Psoas muscle (tissue), 8 donors: ENCODE measurements around the gene NFE2L3. TPM values are rescaled to one million over a fixed set of nuclear protein-coding genes. Genes with fewer than 3 reads are reported as not detected.

Experiments used
- ATAC-seq, 4 donors: fragments of 200-7000 bp; cut with Tn5 transposase; one replicate each; pipeline ENCODE4 v1.9.1; 2020; ENCODE audit warnings: moderate library complexity in 3 of 4, mild to moderate bottlenecking in 2 of 4
- DNase-seq, 2 donors: peaks; one replicate each; pipeline ENCODE4 v3.0.0-alpha.2; 2020
- H3K27ac ChIP-seq: fragments of 200-600 bp; one replicate; pipeline ENCODE4 v1.8.0; 2022
- H3K27me3 ChIP-seq, 3 donors: fragments of 200-600 bp in 1 of 3; one replicate each; pipeline versions ENCODE4 v1.6.1 to v1.8.0; 2013 to 2022; ENCODE audit warnings: low read length in 2 of 3, mild to moderate bottlenecking in 2 of 3, moderate library complexity in 1 of 3; ENCODE audit not compliant: insufficient read depth in 3 of 3
- H3K36me3 ChIP-seq, 2 donors: fragments of 200-600 bp in 1 of 2; one replicate each; pipeline versions ENCODE4 v1.6.1 to v1.8.0; 2013 to 2022; ENCODE audit warnings: low read depth in 1 of 2, mild to moderate bottlenecking in 1 of 2, moderate library complexity in 1 of 2; ENCODE audit not compliant: insufficient read depth in 1 of 2
- H3K4me1 ChIP-seq: fragments of 200-600 bp; one replicate; pipeline ENCODE4 v1.8.0; 2022
- H3K4me3 ChIP-seq: fragments of 200-600 bp; one replicate; pipeline ENCODE4 v1.8.0; 2022; ENCODE audit warnings: mild to moderate bottlenecking
- H3K9me3 ChIP-seq: fragments of 200-600 bp; one replicate; pipeline ENCODE4 v1.8.0; 2022
- CTCF ChIP-seq: fragments of 200-600 bp; IDR thresholded peaks from one replicate; pipeline ENCODE4 v1.8.0; 2022; ENCODE audit warnings: antibody characterized with exemption
- WGBS, 3 donors: extraction: QIAGEN DNeasy Blood & Tissue Kit; methylation state at CpG; one replicate each; pipeline versions ENCODE4 v1.1.6 to v1.1.7; 2013; 5-methylcytosine and 5-hydroxymethylcytosine counted together
- intact Hi-C, 2 donors: fragments of 100-400 bp; cut with DNase I; formaldehyde crosslinking; loops; one replicate each; pipeline versions ENCODE4 v1.11.0 to v1.14.2; 2022
- polyA plus RNA-seq, 3 donors: library from polyadenylated mRNA; stranded (reverse); fragments of 200-250 nt; gene quantifications; one replicate each; pipeline ENCODE4 v1.2.3, GENCODE V29; 2013
- total RNA-seq, 4 donors: library from RNA; stranded (reverse); fragmentation: NEBNext Ultra II Directional in 2 of 4; extraction: Animal tissue kit (Norgen Biotek cat#: 25700) in 2 of 4; gene quantifications; one replicate each; pipeline versions ENCODE4 v1.2.1 to v1.2.4, GENCODE V29; 2021 to 2023
- donor health status: healthy with polysubstance abuse.
- donor health status: DM: no; HTN: no; CAD: no; lungs with moderate emphysema.
- donor health status: Bipolar disorder and iron deficiency.
- donor health status: healthy.
- donor health status: DM: yes; HTN: yes; CAD: no.
- donor health status: DM: no; HTN: no; CAD: no.
- donor health status: DM: no; HTN: no; CAD: no.
- donor health status: DM: yes; HTN: yes; CAD: no.

NFE2L3 gene
- total and polyA plus RNA-seq, 7 donors, result 0.44 to 1.1 (median 0.72) TPM

DNA sequence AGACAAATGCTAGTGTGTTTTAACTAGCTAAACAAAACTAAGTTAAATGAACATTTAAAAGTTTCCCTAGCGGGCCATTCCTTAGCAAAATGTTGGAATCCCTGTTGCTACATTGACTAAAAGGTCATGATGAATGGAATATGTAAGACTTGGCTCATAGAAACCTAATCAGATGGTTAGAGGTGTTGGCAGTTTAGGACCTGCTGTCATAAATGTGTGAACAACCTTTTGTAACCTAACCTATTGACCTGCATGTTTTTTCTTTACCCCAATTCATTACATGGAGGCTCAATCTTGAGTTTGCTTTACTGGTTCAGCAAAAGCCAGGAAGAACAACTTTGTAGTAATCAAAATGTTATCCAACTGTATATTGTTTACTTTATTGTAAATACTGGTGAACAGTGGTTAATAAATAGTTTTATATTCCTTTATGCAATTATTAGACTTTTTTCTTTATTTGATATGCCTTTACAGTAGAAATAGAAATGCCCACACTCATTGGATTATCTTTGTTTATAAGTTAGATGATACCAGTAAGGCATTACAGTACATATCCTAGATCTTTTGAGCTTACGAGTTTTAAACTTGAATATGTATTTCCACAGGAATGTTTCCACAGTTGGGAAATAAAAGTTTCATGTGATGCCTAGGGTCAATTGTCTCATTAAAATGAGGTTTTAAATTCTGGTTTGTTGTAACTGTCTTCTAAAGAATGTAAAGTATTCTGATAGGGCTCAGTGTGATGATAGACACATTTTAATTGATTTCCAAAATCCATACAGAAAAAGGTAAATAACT is 61.1 kb downstream of the NFE2L3 start:
- ATAC-seq, result no peak
- no peaks in the 10 kb centered on the region for H3K27me3 ChIP-seq

GRCh38 chr7:26213807-26214515 is 62.0 kb downstream of the NFE2L3 start:
- 84 to 86% (median 85%) methylated on average over 5 of the region's 5 CpGs for WGBS, 3 donors
- H3K4me3 ChIP-seq, result no peak overlapping the region
- intact Hi-C loops, result no loop called here
- DNase-seq (no peak), ATAC-seq (no peak)
- no peaks in the 10 kb centered on the region for H3K9me3 ChIP-seq
- H3K27me3 ChIP-seq, result no peaks in the 10 kb centered on the region
- H3K36me3 ChIP-seq, result peaks cover 5 to 44% of the 10 kb centered on the region in 2 donors
- TF ChIP-seq CTCF, result no peak
- no peaks in the 10 kb centered on the region for H3K4me1 ChIP-seq
- no peak overlapping the region for H3K27ac ChIP-seq

More for the DNA sequence above, 61.1 kb downstream of the NFE2L3 start:
- Histone ChIP-seq H3K4me1 (no peaks in the 10 kb centered on the region), H3K9me3 (no peaks in the 10 kb centered on the region), H3K4me3 (no peak overlapping the region), H3K27ac (no peak overlapping the region), H3K36me3 (peaks cover 8 to 53% of the 10 kb centered on the region in 2 donors)
- no peak for DNase-seq
- TF ChIP-seq CTCF, result no peak
- intact Hi-C loops, result no loop called here
- 88 to 92% (median 91%) methylated on average over 2 of the region's 2 CpGs for WGBS, 3 donors

DNA sequence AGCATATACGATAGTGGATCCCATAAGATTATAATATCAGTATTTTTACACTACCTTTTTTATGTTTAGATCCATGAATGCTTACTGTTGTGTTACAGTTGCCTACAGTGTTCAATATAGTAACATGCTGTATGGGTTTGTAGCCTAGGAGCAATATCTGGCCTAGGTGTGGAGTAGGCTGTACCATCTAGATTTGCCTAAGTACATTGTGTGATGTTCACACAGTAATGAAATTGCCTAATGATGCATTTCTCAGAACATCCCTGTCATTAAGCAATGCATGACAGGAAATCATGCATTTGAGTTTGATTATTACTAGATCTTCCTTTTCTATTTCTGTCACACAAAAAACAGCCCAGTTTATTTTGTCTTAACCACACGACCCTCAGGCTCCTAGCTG is 64.1 kb downstream of the NFE2L3 start:
- no peak overlapping the region for H3K27ac ChIP-seq
- H3K36me3 ChIP-seq, result peaks cover 0 to 24% of the 10 kb centered on the region in 2 donors
- TF ChIP-seq CTCF, result no peak
- peaks cover 0 to 2% (median 0%) of the 10 kb centered on the region in 3 donors for H3K27me3 ChIP-seq
- ATAC-seq (no peak), DNase-seq (no peak)
- 77 to 84% (median 77%) methylated on average over 2 of the region's 2 CpGs for WGBS, 3 donors
- no peaks in the 10 kb centered on the region for H3K4me1 ChIP-seq
- H3K4me3 ChIP-seq, result no peak overlapping the region
- H3K9me3 ChIP-seq, result no peaks in the 10 kb centered on the region
- intact Hi-C loops, result no loop called here

DNA sequence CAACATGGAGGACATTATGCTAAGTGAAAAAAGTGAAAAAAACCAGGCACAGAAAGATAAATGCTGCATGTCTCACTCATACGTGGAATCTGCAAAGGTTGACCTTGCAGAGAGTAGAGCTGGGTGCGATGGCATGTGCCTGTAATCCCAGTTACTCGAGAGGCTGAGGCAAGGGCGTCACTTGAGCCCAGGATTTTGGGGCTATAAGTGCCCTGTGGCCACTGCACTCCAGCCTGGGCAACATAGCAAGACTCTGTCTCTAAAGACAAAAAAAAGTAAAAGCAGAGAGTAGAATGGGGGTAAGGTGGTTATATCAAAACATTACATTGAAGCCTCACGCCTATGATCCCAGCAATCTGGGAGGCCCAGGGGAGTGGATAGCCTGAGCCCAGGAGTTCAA is 72.4 kb downstream of the NFE2L3 start:
- Histone ChIP-seq H3K4me3 (no peak overlapping the region), H3K4me1 (no peaks in the 10 kb centered on the region), H3K27me3 (peaks cover 0 to under 1% (median 0%) of the 10 kb centered on the region in 3 donors), H3K36me3 (no peaks in the 10 kb centered on the region), H3K27ac (no peak overlapping the region), H3K9me3 (no peaks in the 10 kb centered on the region)
- no peak for TF ChIP-seq CTCF
- no peak for ATAC-seq
- intact Hi-C loops, result no loop called here
- WGBS, 3 donors, result 71 to 75% (median 71%) methylated on average over 5 of the region's 5 CpGs
- DNase-seq, result no peak
